Measurements from ENCODE around the gene PHF21A.
A peak's percentile ranks its signal among the peaks of the same experiment; 100 is the strongest.

Gene PHF21A

GRCh38 chr11:46072172-46072964 is 48.9 kb downstream of the PHF21A start:
- DNase-seq = no peak

GRCh38 chr11:46071091-46071490 is 50.2 kb downstream of the PHF21A start:
- DNase-seq = no peak

DNA sequence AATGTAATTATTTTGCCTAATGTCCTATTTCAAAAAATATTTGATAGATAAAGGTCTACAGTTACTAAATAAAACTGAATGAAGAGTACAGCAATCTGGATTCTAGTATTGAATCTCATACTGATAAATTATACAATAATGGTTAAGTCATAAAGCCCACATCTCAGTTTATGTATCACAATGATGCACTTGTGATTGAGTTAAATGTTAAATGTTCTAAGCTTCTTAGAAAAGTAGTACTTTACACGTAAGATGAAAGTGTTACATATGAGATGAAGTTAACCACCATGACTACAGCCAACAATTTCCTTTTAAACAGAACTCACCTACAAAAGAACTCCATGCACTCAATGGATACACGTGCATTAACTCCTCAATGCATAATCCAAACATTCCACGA is 51.7 kb downstream of the PHF21A start:
- DNase-seq = no peak

GRCh38 chr11:46066335-46066734 is 54.9 kb downstream of the PHF21A start:
- no peak for DNase-seq

- no peak for DNase-seq
These were observed 55.6 kb downstream of the PHF21A start for GRCh38 chr11:46065681-46066080.

GRCh38 chr11:46064221-46064620 is 57.0 kb downstream of the PHF21A start:
- DNase-seq = peak; percentile 15

DNA sequence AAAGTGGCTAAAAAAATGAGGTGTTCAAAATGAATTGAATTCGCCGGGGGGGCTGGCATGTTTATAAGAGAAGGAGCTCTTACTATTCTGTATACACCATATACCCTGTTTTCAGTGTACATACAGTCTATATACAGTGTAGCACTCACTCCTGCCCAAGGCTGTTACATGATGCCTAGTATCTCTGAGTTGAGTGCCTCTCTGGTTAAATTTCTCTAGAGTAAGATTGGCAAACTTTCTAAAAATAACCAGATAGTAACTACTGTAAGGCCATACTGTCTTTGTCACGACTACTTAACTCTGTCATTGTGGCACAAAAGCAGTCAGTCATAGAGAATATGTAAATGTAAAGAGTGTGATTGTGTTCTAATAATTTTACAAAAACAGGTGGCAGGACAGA is 58.1 kb downstream of the PHF21A start:
- DNase-seq = no peak

DNA sequence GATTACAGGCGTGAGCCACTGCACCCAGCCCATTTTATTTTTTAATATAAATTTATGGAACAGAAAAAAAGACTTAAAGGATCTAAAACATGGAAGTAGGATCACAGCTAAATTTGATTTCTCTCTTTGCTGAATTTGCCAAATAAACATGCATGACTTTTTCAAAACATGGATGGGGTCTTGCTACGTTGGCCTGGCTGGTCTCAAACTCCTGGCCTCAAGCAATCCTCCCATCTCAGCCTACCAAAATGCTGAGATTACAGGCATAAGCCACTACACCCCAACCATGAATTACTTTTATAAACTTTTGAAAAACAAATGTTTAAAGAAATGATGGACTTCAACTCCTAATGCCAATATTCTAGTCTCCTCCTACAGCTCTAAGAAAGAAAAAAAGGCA is 61.2 kb downstream of the PHF21A start:
- DNase-seq = no peak

GRCh38 chr11:46057489-46057888 is 63.8 kb downstream of the PHF21A start:
- DNase-seq = no peak

DNA sequence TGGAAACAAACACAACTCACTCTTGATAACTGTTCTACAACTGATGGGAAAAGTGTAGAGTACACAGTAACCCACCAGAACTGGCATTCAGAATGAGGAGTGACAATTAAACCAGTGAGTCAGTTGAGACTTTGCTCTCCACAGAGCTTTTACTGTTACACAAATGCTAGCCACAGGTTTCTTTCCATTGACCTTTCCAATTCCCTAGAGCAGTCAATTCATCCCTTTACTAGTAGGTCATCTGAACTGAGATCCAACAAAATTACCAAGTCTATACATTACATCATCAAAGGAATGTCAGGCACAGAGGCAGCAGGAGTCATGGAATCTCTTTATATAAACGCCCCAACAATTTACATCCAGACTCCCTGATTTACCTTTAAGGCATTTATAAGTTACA is 65.9 kb downstream of the PHF21A start:
- DNase-seq = peak; percentile 40

- DNase-seq = no peak
These were observed 70.2 kb downstream of the PHF21A start for GRCh38 chr11:46051102-46051501.

- no peak for DNase-seq
These were observed 70.6 kb downstream of the PHF21A start for GRCh38 chr11:46050662-46051061.

GRCh38 chr11:46050003-46050461 is 71.2 kb downstream of the PHF21A start:
- peak; percentile 42 for DNase-seq

DNA sequence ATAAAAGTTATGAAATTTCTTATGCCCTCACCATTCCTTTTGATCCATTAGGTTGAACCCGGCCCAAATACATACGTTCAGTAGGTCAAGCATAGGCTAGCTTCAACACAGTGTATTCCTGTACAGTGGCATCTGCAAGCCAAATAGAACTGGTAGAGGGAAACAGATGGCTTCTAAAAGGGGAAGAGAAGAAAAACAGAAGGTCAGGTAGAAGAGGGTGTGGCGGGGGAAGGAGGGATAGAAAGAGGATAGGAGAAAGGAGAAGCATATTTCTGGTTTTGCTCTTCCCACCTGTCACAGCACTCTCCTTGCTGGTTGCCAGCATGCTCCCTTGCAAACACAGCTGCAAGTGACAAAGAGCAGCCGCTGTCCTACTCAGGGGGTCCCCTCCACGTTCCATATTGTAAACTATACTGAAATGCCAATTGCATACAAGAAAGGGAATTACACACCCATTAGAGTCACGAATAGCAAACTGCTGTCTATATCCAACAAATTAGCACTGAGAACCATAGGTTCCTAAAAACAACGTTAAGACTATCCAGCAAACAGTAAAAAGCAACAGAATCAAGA is 71.8 kb downstream of the PHF21A start:
- DNase-seq = no peak

- no peak for DNase-seq
These were observed 73.1 kb downstream of the PHF21A start for GRCh38 chr11:46048198-46048597.

DNA sequence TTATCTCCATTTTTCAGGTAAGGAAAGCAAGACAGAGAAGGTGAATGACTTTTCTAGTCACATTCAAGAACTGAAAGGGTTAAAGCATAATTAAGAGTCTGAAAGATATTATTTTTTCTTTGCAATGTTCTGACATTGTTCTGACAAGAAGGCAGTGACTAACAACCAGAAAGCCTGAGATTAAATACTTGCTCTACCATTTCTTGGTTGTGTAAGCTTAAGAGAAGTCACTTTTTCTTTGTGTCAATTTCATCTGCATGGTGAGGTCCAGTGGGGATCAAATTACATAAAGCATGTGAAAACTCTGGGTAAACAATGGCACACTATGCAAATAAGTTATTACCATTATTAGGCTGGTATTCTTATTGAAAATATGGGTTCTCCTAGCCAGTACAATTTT is 73.7 kb downstream of the PHF21A start:
- no peak for DNase-seq

- DNase-seq = no peak
These were observed 75.4 kb downstream of the PHF21A start for GRCh38 chr11:46045811-46046210.

GRCh38 chr11:46044601-46045000 is 76.7 kb downstream of the PHF21A start:
- DNase-seq = no peak

DNA sequence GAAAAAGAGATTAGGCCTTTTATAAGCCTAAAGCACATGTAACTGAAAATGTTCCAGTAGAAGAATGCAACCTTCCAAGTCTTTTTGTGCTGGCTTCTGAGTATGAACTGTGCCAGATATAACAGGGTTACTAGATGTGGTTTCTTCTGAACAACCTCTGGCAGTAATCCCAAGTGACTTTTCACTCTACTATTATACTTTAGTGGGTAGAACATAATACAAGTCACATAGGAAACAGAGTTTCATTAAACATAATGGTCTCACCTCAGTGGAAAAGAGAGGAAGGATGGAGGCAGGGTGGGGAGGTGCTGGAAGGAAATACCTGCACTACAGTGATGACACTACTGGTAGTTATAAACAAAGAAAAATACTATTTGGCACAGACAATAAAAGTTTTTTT is 81.3 kb downstream of the PHF21A start:
- DNase-seq = no peak

- no peak for DNase-seq
These were observed 82.7 kb downstream of the PHF21A start for GRCh38 chr11:46038529-46038928.

GRCh38 chr11:46036969-46037368 is 84.3 kb downstream of the PHF21A start:
- no peak for DNase-seq

GRCh38 chr11:46036009-46036408 is 85.2 kb downstream of the PHF21A start:
- no peak for DNase-seq

DNA sequence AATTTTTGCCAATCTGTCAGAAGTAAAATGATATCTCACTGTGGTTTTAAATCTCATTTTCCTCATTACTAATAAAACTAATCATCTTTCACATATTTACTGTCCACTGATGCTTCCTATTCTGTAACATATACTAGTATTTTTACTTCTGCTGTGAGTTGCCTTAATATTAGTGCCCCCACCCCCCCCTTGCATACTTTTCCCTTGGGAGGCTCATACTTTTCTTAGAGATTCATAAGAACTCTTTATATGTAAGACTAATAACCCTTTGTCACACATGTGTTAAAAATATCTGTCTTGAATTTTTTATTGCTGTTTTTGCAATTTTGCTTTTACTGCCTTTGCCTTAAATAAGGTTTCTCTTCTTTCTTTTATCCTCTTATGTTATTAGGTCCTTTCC is 87.2 kb downstream of the PHF21A start:
- no peak for DNase-seq

GRCh38 chr11:46026606-46027293 is 94.5 kb downstream of the PHF21A start:
- DNase-seq = no peak
